Neutrophil (primary cell): ENCODE data around the gene ZNF185.

Experiments used
- H3K27ac ChIP-seq: fragments of 200-600 bp; sonication (generic); 2 replicates; pipeline ENCODE4 v1.5.1; 2016; ENCODE audit warnings: mild to moderate bottlenecking, moderate library complexity
- H3K27me3 ChIP-seq: fragments of 200-600 bp; sonication (generic); 2 replicates; pipeline ENCODE4 v1.6.0; 2016; ENCODE audit warnings: mild to moderate bottlenecking
- H3K36me3 ChIP-seq: fragments of 200-600 bp; sonication (generic); 2 replicates; pipeline ENCODE4 v1.5.1; 2017
- H3K4me1 ChIP-seq, 2 experiments: fragments of 200-600 bp in 1 of 2; sonication (generic) in 1 of 2; 1 replicate in 1 of 2; 2 replicates in 1 of 2; pipeline versions ENCODE4 v1.5.1 to v1.6.1; 2013 to 2016; ENCODE audit warnings: low read depth in 1 of 2, low read length in 1 of 2, mild to moderate bottlenecking in 1 of 2, moderate library complexity in 1 of 2; ENCODE audit not compliant: control insufficient read depth in 1 of 2, insufficient read depth in 1 of 2
- H3K4me3 ChIP-seq, 2 experiments: fragments of 200-600 bp in 1 of 2; sonication (generic) in 1 of 2; 1 replicate in 1 of 2; 2 replicates in 1 of 2; pipeline ENCODE4 v1.5.1; 2013 to 2016; ENCODE audit warnings: low read depth in 1 of 2, low read length in 1 of 2, mild to moderate bottlenecking in 1 of 2, moderate library complexity in 1 of 2
- H3K9me3 ChIP-seq: fragments of 200-600 bp; sonication (generic); 2 replicates; pipeline ENCODE4 v1.5.1; 2016
- TF ChIP-seq, protein P1 (sequence below): fragments of 200-600 bp; sonication (generic); IDR thresholded peaks from 2 replicates; pipeline ENCODE4 v1.5.1; 2016; ENCODE audit warnings: antibody characterized with exemption

The ZNF185 gene

DNA sequence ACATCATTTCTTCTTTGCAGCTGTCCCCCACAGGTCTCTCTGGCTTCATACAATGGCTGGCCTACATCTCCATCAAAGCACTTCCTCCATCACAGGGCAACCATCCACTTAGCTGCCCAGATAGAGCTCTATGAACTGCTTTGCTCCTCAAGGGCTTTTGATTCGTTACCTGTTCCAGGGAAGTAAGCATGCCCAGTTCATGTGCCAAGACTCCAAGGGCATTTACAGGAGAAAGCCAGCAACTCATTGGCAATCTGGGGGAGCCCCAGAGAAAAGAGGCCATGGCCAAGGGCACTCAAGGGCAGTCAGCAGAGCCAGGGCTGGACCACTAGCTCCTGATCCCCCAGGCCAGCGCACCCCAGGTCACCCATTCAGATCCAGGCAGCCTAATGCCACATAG lies 24.5 kb upstream of the ZNF185 start:
- Histone ChIP-seq H3K4me3 (no peak overlapping the region), H3K9me3 (no peaks in the 10 kb centered on the region), H3K27me3 (no peaks in the 10 kb centered on the region), H3K4me1 (no peaks in the 10 kb centered on the region), H3K36me3 (peaks cover 19% of the 10 kb centered on the region), H3K27ac (no peak overlapping the region)
- TF ChIP-seq, protein P1, sequence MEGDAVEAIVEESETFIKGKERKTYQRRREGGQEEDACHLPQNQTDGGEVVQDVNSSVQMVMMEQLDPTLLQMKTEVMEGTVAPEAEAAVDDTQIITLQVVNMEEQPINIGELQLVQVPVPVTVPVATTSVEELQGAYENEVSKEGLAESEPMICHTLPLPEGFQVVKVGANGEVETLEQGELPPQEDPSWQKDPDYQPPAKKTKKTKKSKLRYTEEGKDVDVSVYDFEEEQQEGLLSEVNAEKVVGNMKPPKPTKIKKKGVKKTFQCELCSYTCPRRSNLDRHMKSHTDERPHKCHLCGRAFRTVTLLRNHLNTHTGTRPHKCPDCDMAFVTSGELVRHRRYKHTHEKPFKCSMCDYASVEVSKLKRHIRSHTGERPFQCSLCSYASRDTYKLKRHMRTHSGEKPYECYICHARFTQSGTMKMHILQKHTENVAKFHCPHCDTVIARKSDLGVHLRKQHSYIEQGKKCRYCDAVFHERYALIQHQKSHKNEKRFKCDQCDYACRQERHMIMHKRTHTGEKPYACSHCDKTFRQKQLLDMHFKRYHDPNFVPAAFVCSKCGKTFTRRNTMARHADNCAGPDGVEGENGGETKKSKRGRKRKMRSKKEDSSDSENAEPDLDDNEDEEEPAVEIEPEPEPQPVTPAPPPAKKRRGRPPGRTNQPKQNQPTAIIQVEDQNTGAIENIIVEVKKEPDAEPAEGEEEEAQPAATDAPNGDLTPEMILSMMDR: no peak

DNA sequence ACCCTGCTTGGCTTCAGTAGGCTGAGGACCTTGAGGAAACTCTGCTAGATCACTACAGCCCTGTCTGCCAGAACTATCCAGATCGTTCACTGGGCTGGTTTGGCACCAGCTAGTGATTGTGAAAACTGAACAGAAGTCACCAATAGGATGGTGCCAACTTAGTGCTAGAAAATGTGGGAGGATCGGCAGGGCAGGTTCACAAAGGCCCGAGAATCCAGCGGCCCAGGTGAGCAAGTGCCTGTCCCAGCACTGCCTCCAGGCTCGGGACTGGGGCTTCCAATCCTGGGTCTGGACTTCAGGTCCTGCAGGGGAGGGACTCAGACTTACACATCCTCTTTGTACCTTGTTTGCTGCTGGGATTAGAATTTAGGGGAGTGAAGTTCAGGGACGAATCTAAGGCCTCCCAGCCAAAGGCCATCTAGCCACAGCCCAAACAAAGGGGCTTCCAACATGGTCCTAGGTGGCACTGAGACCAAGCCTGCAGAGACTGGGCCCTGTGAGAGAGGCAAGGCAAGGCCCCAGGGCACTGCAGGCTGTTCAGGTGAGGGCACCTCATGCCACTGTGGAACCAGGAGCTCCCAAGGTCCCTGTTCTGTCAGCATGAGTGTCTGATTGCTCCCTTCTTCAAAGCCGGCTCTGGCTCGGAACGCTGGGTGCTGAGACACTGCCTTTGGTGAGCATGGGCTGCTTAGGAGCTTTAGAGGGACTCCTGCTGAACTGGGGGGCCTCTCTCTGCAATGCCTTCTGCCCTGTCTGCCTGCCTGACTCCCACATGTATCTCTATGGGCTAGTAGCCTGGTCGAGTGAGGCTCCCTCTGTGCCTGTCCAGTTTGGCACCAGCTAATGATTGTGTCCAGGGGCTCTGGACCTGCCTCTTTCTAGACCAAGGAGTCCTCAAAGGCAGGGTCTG lies 20.7 kb upstream of the ZNF185 start:
- Histone ChIP-seq H3K4me1 (no peaks in the 10 kb centered on the region), H3K27ac (no peak overlapping the region), H3K36me3 (no peaks in the 10 kb centered on the region), H3K9me3 (no peaks in the 10 kb centered on the region), H3K27me3 (no peaks in the 10 kb centered on the region), H3K4me3 (no peak overlapping the region)
- TF ChIP-seq, protein P1: no peak

DNA sequence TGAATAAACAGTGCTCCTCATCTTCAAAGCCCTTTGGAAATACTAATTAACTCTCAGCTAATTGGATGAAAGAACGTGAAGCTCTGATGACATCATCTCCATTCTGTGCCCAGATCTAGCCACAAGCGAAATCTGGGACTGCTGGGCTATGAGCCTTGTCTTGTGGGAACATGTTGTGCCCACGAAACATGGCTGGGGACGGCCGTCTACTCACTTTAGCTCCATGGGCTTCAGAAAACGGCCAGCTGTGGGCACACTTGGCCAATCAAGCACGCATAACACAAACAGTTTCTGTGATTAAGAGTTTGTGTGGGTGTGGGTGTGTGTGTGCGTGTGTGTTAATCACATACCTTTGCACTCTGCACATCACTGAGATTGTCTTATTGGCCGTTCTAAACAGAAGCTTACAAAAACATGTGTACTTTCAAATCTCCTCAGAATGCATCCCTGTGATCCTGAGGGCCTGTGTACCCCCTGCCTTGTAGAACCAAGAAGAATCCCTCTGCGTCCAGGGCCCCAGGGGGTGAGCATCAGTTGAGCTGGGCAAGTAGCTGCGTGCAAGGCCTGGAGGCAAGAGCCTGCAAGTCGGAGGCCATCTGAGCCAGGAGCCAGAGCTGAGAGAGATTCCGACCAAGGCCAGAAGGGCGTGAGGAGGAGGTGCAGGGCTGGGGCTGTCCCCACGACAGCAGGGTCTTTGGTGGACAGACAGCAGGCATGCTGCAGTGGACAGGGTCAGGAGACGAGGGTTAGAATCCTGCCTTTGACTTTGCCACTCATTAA lies 18.7 kb upstream of the ZNF185 start:
- no peaks in the 10 kb centered on the region for H3K36me3 ChIP-seq
- no peak overlapping the region for H3K27ac ChIP-seq
- H3K4me3 ChIP-seq: no peak overlapping the region
- H3K27me3 ChIP-seq: no peaks in the 10 kb centered on the region
- no peaks in the 10 kb centered on the region for H3K9me3 ChIP-seq
- H3K4me1 ChIP-seq: no peaks in the 10 kb centered on the region
- TF ChIP-seq, protein P1: no peak

DNA sequence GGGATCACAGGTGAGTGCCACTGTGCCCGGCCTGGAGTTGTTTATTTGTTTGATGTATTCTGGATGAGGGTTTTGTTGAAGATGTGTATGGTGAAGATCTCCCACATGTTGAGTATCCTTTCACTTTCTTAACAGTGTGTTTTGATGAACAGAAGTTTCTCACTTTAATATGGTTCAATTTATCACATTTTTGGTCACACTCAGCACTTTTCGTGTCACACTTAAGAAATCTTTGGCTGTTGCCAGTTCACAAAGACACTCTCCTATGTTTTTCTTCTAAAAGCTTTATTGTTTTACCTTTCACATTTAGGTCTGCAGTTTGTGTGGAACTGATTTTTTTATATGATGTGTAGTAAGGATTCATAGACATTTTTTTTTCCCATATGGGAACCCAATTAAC lies 16.6 kb upstream of the ZNF185 start:
- TF ChIP-seq, protein P1: no peak
- Histone ChIP-seq H3K4me3 (no peak overlapping the region), H3K27ac (no peak overlapping the region), H3K9me3 (no peaks in the 10 kb centered on the region), H3K27me3 (no peaks in the 10 kb centered on the region), H3K36me3 (no peaks in the 10 kb centered on the region), H3K4me1 (no peaks in the 10 kb centered on the region)

DNA sequence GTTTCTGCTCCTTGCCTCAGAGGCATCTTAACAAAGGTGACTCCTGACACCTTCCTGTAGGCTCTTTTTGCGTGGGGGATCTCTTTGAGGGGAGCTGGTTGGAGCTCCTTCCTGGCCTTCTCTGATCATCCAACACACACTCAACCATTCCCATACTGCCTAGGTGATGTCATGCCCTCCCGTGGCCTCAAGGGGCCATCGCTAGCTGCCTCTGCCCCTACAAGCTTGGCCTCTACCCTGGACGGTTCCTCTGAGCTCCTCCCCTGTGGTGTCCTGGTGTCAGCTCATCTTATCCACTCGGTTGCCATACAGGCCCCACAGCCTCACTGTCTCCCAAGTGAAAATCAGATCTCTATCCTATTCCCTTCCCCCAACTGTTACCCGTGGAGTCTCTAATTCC lies 13.7 kb upstream of the ZNF185 start:
- Histone ChIP-seq H3K27me3 (peaks cover 9% of the 10 kb centered on the region), H3K27ac (no peak overlapping the region), H3K4me1 (no peaks in the 10 kb centered on the region), H3K4me3 (no peak overlapping the region), H3K36me3 (no peaks in the 10 kb centered on the region), H3K9me3 (no peaks in the 10 kb centered on the region)
- TF ChIP-seq, protein P1: no peak
